Measurements from ENCODE around the gene SLC35A5.
"Not testable (repeated sequence)": the region's sequence is repeated elsewhere in the genome, so short reads cannot be mapped to it uniquely, and the experiment has no call there.

The SLC35A5 gene, protein sequence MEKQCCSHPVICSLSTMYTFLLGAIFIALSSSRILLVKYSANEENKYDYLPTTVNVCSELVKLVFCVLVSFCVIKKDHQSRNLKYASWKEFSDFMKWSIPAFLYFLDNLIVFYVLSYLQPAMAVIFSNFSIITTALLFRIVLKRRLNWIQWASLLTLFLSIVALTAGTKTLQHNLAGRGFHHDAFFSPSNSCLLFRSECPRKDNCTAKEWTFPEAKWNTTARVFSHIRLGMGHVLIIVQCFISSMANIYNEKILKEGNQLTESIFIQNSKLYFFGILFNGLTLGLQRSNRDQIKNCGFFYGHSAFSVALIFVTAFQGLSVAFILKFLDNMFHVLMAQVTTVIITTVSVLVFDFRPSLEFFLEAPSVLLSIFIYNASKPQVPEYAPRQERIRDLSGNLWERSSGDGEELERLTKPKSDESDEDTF

DNA sequence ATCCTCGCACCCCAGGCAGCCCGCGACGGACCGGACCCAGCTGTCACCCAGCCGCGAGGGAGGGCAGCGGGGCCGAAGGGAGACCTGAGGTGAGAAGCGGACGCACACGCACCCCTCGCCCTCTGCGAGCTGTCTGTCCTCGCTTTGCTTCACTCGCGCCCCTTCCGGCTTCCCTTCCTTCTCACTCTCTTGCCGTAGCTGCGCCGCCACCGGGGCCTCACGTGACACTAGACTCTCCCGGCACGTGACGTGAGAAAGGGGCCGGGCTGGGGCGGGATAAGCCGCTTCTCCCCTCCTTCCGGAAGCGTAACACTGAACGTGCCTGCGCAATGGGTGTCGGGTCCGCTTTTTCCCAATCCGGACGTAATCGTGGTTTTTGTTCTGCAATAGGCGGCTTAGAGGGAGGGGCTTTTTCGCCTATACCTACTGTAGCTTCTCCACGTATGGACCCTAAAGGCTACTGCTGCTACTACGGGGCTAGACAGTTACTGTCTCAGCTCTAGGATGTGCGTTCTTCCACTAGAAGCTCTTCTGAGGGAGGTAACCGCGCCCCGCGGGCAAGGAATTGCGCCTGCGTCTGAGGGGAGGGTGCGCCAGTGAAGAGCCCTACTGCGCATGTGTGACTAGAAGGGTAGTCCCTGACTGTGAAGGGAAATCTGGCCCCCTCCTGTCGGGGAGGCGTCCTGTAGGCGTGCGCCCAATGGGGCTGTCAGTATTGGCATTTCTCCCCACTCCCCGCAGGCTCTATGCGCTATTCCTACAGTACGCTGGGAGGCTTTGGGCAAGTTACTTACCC is at the start of gene SLC35A5, which contains the start of gene ATG3:
TSS of gene SLC35A5 (plus strand) at position 312 of the 796 bp plus-strand sequence. CDS start 1,359 bp downstream, outside the sequence.
TSS of gene ATG3 (minus strand) at position 229 of the 796 bp plus-strand sequence. CDS start 434 bp downstream, outside the sequence.
- DNase-seq: peak; percentile 100

GRCh38 chr3:112512320-112512719 is 49.5 kb upstream of the SLC35A5 start:
- DNase-seq: peak; percentile 25

DNA sequence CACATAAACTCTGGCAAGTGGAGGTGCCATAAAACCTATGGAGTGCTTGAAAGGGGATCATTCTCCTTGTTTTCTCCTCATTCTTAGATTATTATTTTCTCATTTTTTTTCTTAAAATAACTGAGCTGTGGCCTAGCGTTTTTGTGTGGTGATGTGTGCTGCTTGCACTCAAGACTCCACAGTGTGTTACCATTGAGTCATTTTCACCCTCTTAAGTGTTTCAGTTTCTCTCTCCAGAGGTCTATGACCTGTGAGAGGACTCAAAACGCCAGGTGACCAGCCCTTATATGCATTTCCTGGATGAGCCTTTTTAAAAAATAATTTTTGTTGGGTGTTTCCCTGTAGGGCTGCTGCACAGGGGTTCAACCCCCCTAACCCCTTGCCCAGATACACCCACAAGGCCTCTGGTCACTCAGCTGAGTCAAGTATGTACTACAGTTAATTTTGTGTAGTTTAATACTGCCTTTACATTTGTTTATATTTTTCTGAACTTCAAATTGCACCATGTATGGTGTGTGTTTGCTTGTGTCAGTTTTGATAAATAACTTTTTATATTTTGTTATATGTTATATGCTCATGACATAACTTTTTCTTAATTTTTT is 47.2 kb upstream of the SLC35A5 start:
- no peak for DNase-seq

- not testable (repeated sequence) for DNase-seq
Observed at GRCh38 chr3:112518970-112519369, 42.9 kb upstream of the SLC35A5 start.

DNA sequence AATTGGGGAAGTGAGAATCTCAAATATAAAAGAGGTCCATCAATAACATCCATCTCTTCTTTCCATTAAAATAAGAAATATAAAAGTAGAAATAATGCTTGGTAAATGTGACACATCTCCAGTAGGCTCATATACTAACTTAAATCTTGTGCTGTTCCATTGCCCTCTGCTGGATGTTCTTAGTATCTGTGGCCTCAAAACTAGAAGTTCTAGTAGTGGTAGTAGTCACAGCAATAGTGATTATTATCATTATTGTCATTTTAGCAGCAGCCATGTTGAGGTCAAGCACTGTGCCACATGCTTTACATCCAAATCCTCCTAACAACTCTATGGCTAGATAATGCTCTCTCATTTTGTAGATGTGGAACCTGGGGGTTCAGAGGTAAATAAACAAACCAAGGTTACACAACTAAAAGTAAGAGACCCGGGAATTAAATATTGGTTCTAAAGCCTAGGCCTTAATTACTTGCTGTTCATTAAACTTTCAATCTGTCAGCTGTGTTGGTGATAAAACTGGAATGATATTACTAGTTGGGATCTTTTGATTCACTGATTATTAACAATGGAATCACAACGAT is 42.3 kb upstream of the SLC35A5 start:
- DNase-seq: peak; percentile 85

DNA sequence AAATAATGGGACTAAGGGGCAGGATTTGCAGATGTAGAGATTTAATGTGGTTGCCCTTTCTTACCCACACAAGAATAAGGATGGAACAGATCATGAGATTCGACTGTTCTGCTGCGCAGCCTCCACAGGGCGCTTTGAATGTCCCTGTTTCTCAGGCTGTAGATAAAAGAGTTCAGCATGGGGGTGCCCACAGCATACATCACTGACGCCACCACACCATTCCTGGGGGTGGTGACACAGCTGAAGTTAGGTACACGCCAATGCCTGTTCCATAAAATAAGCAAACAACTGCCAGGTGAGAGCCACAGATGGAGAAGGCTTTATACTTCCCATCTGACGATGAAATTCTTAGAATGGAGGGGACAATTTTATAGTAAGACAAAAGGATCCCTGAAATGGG is 37.7 kb upstream of the SLC35A5 start:
- DNase-seq: not testable (repeated sequence)

DNA sequence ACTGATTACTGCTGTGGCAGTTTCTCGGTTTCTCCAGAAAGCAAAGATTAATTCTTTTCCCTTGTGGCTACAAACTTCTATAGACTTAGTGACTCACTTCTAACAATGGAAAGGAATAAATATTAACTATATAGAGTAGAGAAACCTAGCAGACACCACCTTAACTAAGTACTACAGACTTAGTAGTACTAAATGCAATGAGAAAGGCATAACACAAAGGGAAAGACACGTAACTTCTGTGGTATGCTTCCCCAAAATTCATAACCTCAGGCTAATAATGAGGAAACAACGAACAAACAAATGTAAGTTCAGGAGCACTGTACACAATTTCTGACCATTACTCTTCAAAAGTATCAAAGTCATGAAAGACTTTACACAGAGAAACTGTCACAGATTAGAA is 31.3 kb upstream of the SLC35A5 start:
- no peak for DNase-seq

GRCh38 chr3:112531358-112531781 is 30.5 kb upstream of the SLC35A5 start:
- peak; percentile 21 for DNase-seq

GRCh38 chr3:112539825-112540650 is 21.8 kb upstream of the SLC35A5 start:
- DNase-seq: no peak

GRCh38 chr3:112546216-112546759 is 15.6 kb upstream of the SLC35A5 start:
- DNase-seq: no peak

DNA sequence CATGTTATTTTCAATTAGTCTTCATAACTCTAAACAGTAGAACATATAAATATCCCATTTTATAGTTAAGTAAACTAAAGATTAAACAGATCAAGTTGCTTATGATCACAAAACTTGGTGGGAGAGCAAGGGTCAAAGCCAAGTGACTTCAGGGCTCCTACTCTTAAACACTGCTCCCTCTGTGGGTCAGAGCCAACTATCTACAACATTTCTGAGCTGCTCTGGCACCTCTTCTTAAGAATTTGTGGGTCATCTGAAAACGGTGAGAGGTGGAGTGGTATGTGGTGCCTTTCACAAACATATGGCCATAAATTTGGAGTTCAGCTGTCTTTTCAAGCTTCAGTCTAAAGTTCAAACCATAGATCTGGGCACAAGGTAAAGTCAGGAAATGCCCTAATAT is 11.0 kb upstream of the SLC35A5 start:
- DNase-seq: no peak

GRCh38 chr3:112555535-112556170 is 6.2 kb upstream of the SLC35A5 start:
- no peak for DNase-seq

DNA sequence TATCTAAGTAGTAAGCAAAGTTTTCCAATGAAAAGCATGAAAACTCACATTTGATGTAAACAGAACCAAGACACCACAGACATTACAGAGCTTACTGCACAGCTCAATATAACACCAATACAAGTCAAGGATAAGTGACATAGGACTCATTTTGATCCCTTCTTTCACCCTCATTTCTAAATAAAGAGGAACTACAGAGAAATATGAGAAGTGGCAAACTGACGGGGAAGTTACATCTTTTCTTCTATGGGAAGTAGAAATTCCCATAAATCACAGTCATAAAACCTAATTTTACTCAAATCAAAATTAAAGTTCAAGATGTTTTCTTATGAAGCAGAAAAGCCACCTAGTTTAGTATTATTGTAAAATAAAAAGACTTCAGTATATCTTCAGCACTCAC is 3.9 kb upstream of the SLC35A5 start:
- DNase-seq: no peak

DNA sequence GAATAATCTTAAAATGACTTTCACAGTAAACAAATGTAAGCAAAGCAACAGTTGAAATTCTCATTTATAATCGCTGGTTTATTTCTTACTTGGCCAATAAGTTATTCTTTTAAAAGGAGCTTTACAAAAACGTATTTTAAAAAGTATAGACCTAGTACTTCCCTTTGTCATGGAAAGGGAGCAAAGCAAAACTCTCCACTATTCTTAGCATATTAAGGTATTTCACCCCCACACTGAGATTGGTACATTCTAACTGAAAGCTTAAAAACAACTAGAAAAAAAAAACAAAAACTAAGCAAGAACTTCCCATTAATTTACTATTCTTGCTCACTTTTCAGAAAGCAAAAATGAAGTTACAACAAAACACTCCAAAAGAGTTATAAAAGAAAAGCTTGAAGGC is 1.5 kb upstream of the SLC35A5 start:
- no peak for DNase-seq

DNA sequence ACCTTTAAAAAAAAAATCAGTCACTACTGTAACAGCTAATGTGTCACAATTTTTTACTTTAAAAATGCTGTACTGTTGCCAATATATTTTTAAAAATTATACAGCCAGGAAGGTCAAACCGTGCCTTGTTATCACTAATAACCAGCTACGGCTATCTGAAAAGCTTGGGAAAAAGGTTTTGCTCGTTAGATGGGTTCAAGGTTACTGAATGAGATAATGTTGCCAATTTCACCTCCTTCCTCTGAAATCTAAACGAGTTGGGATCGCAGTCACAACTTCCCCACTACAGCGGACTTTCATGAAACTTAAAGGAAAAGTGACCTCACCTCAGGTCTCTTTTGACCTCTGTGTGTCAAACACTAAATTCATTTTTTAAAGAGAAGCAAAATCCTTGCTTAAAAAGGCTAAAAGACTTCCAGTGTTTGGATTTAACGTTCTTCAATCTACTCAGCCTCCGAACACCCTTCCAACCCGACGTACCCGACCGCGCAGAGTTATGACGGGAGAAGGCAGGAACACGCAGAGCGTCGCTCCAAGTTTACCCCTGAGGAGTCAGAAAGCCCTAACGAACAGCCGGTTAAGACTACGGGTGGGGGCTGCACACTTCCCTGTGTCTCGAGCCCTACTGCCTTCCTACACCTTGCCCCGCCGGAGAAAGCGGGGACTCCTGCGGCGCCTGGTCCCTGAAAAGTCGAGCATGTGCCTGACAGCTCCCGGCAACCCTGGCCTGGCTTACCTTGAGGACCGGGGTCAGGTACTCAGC is 943 bp upstream of the SLC35A5 start:
- DNase-seq: peak; percentile 83

- no peak for DNase-seq
Observed at GRCh38 chr3:112561484-112561733, 436 bp upstream of the SLC35A5 start.

DNA sequence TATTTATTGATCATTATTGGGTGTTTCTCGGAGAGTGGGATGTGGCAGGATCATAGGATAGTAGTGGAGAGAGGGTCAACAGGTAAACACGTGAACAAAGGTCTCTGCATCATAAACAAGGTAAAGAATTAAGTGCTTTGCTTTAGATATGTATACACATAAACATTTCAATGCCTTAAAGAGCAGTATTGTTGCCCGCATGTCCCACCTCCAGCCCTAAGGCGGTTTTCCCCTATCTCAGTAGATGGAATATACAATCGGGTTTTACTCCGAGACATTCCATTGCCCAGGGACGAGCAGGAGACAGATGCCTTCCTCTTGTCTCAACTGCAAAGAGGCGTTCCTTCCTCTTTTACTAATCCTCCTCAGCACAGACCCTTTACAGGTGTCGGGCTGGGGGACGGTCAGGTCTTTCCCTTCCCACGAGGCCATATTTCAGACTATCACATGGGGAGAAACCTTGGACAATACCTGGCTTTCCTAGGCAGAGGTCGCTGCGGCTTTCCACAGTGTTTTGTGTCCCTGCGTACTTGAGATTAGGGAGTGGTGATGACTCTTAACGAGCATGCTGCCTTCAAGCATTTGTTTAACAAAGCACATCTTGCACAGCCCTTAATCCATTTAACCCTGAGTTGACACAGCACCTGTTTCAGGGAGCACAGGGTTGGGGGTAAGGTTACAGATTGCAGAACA is 2.5 kb downstream of the SLC35A5 start:
- DNase-seq: peak; percentile 89

DNA sequence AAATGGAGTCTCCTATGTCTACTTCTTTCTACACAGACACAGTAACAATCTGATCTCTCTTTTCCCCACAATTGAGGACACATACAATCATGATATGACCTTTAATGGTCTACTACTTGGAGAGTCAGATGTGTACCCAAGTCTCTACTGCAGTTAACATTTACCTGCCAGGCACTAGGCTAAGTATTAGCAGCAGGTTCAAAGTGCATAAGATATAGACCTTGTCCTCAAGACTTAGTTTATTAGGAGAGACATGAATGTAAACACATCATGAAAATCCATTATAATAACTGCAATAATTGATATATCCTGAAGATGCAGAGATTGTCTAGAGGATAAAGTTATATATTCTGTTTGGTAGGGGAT is 3.1 kb downstream of the SLC35A5 start:
- DNase-seq: no peak

GRCh38 chr3:112568642-112569041 is 6.8 kb downstream of the SLC35A5 start:
- no peak for DNase-seq

DNA sequence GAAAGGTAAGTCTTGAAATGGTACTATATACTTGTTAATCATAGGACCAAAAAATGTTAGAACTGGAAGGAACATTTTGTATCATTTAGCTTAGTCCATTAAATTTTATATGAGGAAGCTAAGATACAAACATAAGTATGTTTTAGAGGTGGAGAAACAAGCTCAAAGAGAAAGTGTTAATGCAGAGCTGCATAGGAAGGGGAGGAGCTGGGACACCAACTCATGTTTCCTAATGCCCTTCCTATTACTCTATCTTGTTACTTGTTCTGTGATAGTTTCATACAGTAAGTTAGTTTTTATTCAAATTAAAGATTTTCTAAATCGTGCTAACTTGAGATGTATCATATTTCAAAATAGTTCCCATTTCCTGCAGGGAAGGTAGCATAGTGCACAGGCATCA is 7.4 kb downstream of the SLC35A5 start:
- DNase-seq: no peak

Data from NCI-H82 (cell line).